Measurements from ENCODE around the gene CCSER1. TPM values are rescaled to one million over a fixed set of nuclear protein-coding genes. Genes with fewer than 3 reads are reported as not detected.

CCSER1 gene
- total RNA-seq, 1 experiment from 2014 or later = 0.05 TPM

DNA sequence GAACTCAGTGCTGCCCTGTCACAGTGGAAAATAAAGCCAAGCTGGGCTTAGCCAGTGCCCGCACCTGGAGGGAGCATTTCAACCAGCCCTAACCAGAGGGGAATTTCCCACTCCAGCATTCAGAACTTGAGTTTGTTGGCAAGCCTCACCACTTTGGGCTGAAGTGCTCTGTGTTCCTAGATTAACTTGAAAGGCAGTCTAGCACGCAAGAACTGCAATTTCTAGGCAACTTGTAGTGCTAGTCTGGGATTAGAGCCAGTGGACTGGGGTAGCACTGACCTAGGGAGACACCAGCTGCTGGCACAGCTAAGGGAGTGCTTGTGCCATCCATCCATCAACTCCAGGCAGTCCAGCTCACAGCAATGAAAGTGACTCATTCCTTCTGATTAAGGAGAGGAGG, 1115.9 kb downstream of the CCSER1 start:
- ChIA-PET POLR2A (no interaction called here), CTCF (no interaction called here)
- intact Hi-C loops (cut with micrococcal nuclease; ENCODE audit: unreplicated experiment) = no loop called here
- DNase-seq (ENCODE audit: low read depth, low spot score) (no peak), ATAC-seq (peak; percentile 72; the same call in 1 of the 2 replicates)
- BruUV-seq (replicated peaks) = no TSS peak
- no peaks in the 10 kb centered on the region for H3K36me3 ChIP-seq (ENCODE audit: control insufficient read depth, insufficient read depth, low read length)
- TF ChIP-seq, protein P1, sequence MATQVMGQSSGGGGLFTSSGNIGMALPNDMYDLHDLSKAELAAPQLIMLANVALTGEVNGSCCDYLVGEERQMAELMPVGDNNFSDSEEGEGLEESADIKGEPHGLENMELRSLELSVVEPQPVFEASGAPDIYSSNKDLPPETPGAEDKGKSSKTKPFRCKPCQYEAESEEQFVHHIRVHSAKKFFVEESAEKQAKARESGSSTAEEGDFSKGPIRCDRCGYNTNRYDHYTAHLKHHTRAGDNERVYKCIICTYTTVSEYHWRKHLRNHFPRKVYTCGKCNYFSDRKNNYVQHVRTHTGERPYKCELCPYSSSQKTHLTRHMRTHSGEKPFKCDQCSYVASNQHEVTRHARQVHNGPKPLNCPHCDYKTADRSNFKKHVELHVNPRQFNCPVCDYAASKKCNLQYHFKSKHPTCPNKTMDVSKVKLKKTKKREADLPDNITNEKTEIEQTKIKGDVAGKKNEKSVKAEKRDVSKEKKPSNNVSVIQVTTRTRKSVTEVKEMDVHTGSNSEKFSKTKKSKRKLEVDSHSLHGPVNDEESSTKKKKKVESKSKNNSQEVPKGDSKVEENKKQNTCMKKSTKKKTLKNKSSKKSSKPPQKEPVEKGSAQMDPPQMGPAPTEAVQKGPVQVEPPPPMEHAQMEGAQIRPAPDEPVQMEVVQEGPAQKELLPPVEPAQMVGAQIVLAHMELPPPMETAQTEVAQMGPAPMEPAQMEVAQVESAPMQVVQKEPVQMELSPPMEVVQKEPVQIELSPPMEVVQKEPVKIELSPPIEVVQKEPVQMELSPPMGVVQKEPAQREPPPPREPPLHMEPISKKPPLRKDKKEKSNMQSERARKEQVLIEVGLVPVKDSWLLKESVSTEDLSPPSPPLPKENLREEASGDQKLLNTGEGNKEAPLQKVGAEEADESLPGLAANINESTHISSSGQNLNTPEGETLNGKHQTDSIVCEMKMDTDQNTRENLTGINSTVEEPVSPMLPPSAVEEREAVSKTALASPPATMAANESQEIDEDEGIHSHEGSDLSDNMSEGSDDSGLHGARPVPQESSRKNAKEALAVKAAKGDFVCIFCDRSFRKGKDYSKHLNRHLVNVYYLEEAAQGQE (IDR thresholded peaks at IDR 0.05; ENCODE audit: insufficient read depth in 1 of 2, low read depth in 2 of 2, low read length in 1 of 2) = no peak
- no peak overlapping the region for H3K27ac ChIP-seq (ENCODE audit: low read length)
- no peaks in the 10 kb centered on the region for H3K9me3 ChIP-seq (ENCODE audit: control insufficient read depth, insufficient read depth, low read depth, low read length)
- no peaks in the 10 kb centered on the region for H3K4me1 ChIP-seq (ENCODE audit: control insufficient read depth, insufficient read depth, low read length)
- H3K27me3 ChIP-seq (ENCODE audit: control insufficient read depth, insufficient read depth, low read length) = no peaks in the 10 kb centered on the region
- H3K4me3 ChIP-seq (ENCODE audit: low read depth in 2 of 2, low read length in 2 of 2) = no peak overlapping the region
- in situ Hi-C loops (cut with HindIII; ENCODE audit: low pct_unique_long_range_greater_than_20kb, low sequenced_read_pairs) = no loop called here

DNA sequence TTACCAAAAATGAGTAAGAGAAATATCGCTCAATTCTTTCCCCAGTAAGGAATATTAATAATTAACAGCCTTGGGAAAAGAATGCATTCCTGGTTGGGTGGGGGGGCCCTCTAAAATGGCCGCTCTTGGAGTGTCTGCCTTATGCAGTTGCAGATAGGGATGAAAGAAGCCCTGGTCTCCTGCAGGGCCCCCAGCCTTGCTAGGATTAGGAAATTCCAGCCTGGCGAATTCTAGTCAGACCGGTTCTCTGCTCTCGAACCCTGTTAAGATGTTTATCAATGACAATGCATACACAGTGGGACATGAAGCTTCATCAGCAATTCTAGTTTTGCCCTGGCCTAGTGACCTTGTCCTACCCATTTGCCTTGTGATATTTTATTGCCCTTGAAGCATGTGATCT, 1128.8 kb downstream of the CCSER1 start:
- DNase-seq (ENCODE audit: low read depth, low spot score) (no peak), ATAC-seq (no peak)
- TF ChIP-seq SIN3A (IDR thresholded peaks at IDR 0.05; ENCODE audit: borderline replicate concordance, insufficient read depth, low read depth, low read length) = no peak
- TF ChIP-seq TCF7L2 (IDR thresholded peaks at IDR 0.05; ENCODE audit: low read depth, low read length) = no peak
- no peak for TF ChIP-seq CTCF (IDR thresholded peaks at IDR 0.05)
- no peak for TF ChIP-seq POLR2AphosphoS5 (IDR thresholded peaks at IDR 0.05; ENCODE audit: low read depth, low read length)
- TF ChIP-seq, protein P1 (IDR thresholded peaks at IDR 0.05; ENCODE audit: insufficient read depth in 1 of 2, low read depth in 2 of 2, low read length in 1 of 2) = no peak
- Histone ChIP-seq H3K9me3 (ENCODE audit: control insufficient read depth, insufficient read depth, low read depth, low read length) (no peaks in the 10 kb centered on the region), H3K27ac (ENCODE audit: low read length) (no peak overlapping the region), H3K4me1 (ENCODE audit: control insufficient read depth, insufficient read depth, low read length) (no peaks in the 10 kb centered on the region), H3K36me3 (ENCODE audit: control insufficient read depth, insufficient read depth, low read length) (no peaks in the 10 kb centered on the region), H3K4me3 (ENCODE audit: low read depth in 2 of 2, low read length in 2 of 2) (no peak overlapping the region), H3K27me3 (ENCODE audit: control insufficient read depth, insufficient read depth, low read length) (no peaks in the 10 kb centered on the region)
- no TSS peak for BruUV-seq (replicated peaks)
- CTCF ChIA-PET = no interaction called here
- intact Hi-C loops (cut with micrococcal nuclease; ENCODE audit: unreplicated experiment) = no loop called here
- POLR2A ChIA-PET = no interaction called here
- in situ Hi-C loops (cut with HindIII; ENCODE audit: low pct_unique_long_range_greater_than_20kb, low sequenced_read_pairs) = no loop called here
